Cardiac muscle cell (in vitro differentiated cells and primary cell): ENCODE data around the gene DLGAP1. TPM values are rescaled to one million over a fixed set of nuclear protein-coding genes. Genes with fewer than 3 reads are reported as not detected.

ENCODE experiments used
- DNase-seq, 2 donors: peaks; one replicate each; pipeline versions ENCODE4 v3.0.0 to v3.0.0-alpha.2; 2010 to 2017; ENCODE audit warnings: low read depth in 1 of 2, low spot score in 1 of 2
- H3K27ac ChIP-seq: fragments of 200-600 bp; sonication (generic); 2 replicates; pipeline ENCODE4 v1.5.1; 2016
- H3K27me3 ChIP-seq: fragments of 200-600 bp; sonication (generic); 2 replicates; pipeline ENCODE4 v1.6.0; 2016; ENCODE audit warnings: control low read depth
- H3K36me3 ChIP-seq: fragments of 200-600 bp; sonication (generic); 2 replicates; pipeline ENCODE4 v1.5.1; 2016; ENCODE audit warnings: control low read depth
- H3K4me1 ChIP-seq: fragments of 200-600 bp; sonication (generic); 2 replicates; pipeline ENCODE4 v1.8.1; 2017; ENCODE audit warnings: low read depth, mild to moderate bottlenecking, mixed run types
- H3K4me3 ChIP-seq: fragments of 200-600 bp; sonication (generic); 2 replicates; pipeline ENCODE4 v1.5.1; 2016; ENCODE audit warnings: mild to moderate bottlenecking
- H3K9me3 ChIP-seq: fragments of 200-600 bp; sonication (generic); 2 replicates; pipeline ENCODE4 v1.5.1; 2017; ENCODE audit warnings: low read depth, mild to moderate bottlenecking, control low read depth
- CTCF ChIP-seq: IDR thresholded peaks from 2 replicates; pipeline ENCODE4 v1.5.1; 2012; ENCODE audit warnings: low read depth, mild to moderate bottlenecking, low read length
- polyA plus RNA-seq: library from polyadenylated mRNA; unstranded; fragments of >200 nt; fragmentation: Nextera tagmentation; extraction: Ambion mirVana; gene quantifications from 2 replicates; pipeline ENCODE4 v1.2.1, GENCODE V29; 2016
- total RNA-seq: library from RNA; depleted of rRNA; stranded (reverse); fragments of >200 nt; gene quantifications from 2 replicates; pipeline ENCODE4 v1.2.3, GENCODE V29; 2016

Gene DLGAP1
- total and polyA plus RNA-seq, 2 experiments from 2014 or later = 2.5 to 7.9 TPM

DNA sequence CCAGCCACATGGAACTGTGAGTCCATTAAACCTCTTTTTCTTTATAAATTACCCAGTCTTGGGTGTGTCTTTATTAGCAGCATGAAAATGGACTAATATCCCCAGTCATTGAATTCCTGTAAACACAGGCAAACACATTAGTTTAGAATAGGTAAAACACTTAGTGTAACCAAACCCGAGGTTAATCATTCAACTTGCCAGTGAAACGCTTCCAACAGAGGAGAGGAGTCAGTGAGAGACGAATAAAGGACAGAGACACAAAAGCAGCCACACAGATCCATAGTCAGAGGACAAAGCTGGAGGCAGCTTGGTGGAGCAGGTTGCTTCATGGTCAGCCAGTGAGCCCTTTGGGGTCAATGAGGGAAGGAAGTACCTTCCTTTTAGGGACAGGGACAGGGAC is 657.1 kb downstream of the DLGAP1 start:
- Histone ChIP-seq H3K27ac (no peak overlapping the region), H3K9me3 (no peaks in the 10 kb centered on the region), H3K36me3 (no peaks in the 10 kb centered on the region), H3K4me3 (no peak overlapping the region), H3K27me3 (no peaks in the 10 kb centered on the region), H3K4me1 (peaks cover 7% of the 10 kb centered on the region)
- no peak for TF ChIP-seq CTCF
- DNase-seq = no peak

- Histone ChIP-seq H3K9me3 (no peaks in the 10 kb centered on the region), H3K27me3 (no peaks in the 10 kb centered on the region), H3K4me3 (no peak overlapping the region), H3K4me1 (peaks cover 7% of the 10 kb centered on the region), H3K36me3 (no peaks in the 10 kb centered on the region), H3K27ac (no peak overlapping the region)
- TF ChIP-seq CTCF = no peak
- no peak for DNase-seq
Observed at GRCh38 chr18:3796434-3796833, 658.7 kb downstream of the DLGAP1 start.

GRCh38 chr18:3794537-3795348 is 660.4 kb downstream of the DLGAP1 start:
- Histone ChIP-seq H3K9me3 (no peaks in the 10 kb centered on the region), H3K36me3 (no peaks in the 10 kb centered on the region), H3K27me3 (no peaks in the 10 kb centered on the region), H3K4me3 (no peak overlapping the region), H3K4me1 (peaks cover 7% of the 10 kb centered on the region), H3K27ac (no peak overlapping the region)
- peak in 1 of 2 donors; percentile 96 for DNase-seq
- TF ChIP-seq CTCF = no peak

DNA sequence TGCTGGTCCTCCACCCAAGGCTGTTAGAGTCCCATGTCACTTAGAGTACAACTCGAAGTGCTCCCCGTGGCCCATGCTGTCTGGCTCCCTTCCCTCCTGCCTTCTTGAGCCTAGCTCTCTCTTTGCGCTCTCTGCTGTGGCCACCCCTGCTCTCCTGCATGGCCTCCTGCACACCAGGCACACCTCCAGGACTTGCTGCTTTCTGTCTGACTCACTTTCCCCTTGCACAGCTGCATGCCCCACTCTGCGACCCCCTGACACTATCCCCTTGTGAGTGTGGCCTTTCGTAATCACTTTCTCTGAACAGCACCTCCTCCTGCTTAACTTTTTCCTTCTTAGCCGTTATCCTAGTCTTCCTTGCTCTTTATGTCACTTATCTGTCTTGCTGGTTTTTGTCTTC is 661.6 kb downstream of the DLGAP1 start:
- peak in 1 of 2 donors; percentile 66 for DNase-seq
- Histone ChIP-seq H3K27me3 (no peaks in the 10 kb centered on the region), H3K4me1 (no peaks in the 10 kb centered on the region), H3K9me3 (no peaks in the 10 kb centered on the region), H3K4me3 (no peak overlapping the region), H3K27ac (no peak overlapping the region), H3K36me3 (no peaks in the 10 kb centered on the region)
- no peak for TF ChIP-seq CTCF

GRCh38 chr18:3793111-3793510 is 662.0 kb downstream of the DLGAP1 start:
- no peak for DNase-seq
- Histone ChIP-seq H3K4me1 (no peaks in the 10 kb centered on the region), H3K36me3 (no peaks in the 10 kb centered on the region), H3K9me3 (no peaks in the 10 kb centered on the region), H3K27ac (no peak overlapping the region), H3K4me3 (no peak overlapping the region), H3K27me3 (no peaks in the 10 kb centered on the region)
- no peak for TF ChIP-seq CTCF
